Thyroid gland (tissue), 4 donors: ENCODE measurements around the gene SLCO2A1.

ENCODE experiments used
- POLR2A ChIP-seq, 2 donors: fragments of 450-650 bp; IDR thresholded peaks; one replicate each; pipeline ENCODE4 v1.6.1; 2017; ENCODE audit warnings: antibody characterized with exemption in 2 of 2, mild to moderate bottlenecking in 2 of 2, moderate library complexity in 1 of 2
- TF ChIP-seq, protein P1 (sequence below), 6 experiments: fragments of 200-600 bp in 3 of 6; fragments of 450-650 bp in 3 of 6; sonication (generic) in 3 of 6; IDR thresholded peaks; one replicate each; pipeline ENCODE4 v1.5.1; 2016 to 2019; ENCODE audit warnings: antibody characterized with exemption in 6 of 6, mild to moderate bottlenecking in 2 of 6, inconsistent platforms in 1 of 6, moderate library complexity in 1 of 6

DNA sequence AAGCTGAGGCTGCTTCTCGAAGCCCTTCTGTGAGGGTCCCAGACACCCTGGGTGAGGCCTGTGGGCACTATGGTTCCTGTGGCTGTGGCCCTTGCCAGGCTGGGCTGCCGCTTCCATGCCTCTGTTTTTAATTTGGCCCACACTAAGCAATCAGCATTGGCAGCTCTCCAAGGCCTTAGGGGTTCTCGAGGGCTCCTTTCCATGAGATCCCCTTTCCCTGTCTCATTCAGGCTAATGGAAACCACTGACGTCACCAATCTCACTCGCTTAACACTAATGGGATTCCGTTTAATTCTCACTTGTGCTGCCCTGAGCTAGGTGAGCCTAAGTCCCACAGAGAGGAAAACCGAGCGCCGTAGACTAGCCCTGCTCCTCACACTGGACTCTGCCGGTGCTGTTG is 73.8 kb downstream of the SLCO2A1 start:
- TF ChIP-seq, protein P1, sequence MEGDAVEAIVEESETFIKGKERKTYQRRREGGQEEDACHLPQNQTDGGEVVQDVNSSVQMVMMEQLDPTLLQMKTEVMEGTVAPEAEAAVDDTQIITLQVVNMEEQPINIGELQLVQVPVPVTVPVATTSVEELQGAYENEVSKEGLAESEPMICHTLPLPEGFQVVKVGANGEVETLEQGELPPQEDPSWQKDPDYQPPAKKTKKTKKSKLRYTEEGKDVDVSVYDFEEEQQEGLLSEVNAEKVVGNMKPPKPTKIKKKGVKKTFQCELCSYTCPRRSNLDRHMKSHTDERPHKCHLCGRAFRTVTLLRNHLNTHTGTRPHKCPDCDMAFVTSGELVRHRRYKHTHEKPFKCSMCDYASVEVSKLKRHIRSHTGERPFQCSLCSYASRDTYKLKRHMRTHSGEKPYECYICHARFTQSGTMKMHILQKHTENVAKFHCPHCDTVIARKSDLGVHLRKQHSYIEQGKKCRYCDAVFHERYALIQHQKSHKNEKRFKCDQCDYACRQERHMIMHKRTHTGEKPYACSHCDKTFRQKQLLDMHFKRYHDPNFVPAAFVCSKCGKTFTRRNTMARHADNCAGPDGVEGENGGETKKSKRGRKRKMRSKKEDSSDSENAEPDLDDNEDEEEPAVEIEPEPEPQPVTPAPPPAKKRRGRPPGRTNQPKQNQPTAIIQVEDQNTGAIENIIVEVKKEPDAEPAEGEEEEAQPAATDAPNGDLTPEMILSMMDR (IDR thresholded peaks at IDR 0.05): no peak
- no peak for TF ChIP-seq POLR2A (IDR thresholded peaks at IDR 0.05)
